Osteocyte (in vitro differentiated cells): ENCODE data around the gene TGFBRAP1. TPM values are rescaled to one million over a fixed set of nuclear protein-coding genes. Genes with fewer than 3 reads are reported as not detected.

Experiments used
- DNase-seq: peaks from one replicate; pipeline ENCODE4 v3.0.0; 2021; ENCODE audit warnings: mixed read lengths; ENCODE audit not compliant: unreplicated experiment; ENCODE audit errors: extremely low spot score
- H3K27ac Mint-ChIP-seq: one replicate; pipeline ENCODE4 v1.8.0; 2021; ENCODE audit warnings: mild to moderate bottlenecking, mixed read lengths; ENCODE audit not compliant: unreplicated experiment
- H3K27me3 Mint-ChIP-seq: one replicate; pipeline ENCODE4 v1.8.0; 2021; ENCODE audit warnings: mixed read lengths; ENCODE audit not compliant: unreplicated experiment
- H3K36me3 Mint-ChIP-seq: one replicate; pipeline ENCODE4 v1.8.0; 2021; ENCODE audit warnings: mixed read lengths; ENCODE audit not compliant: unreplicated experiment
- H3K4me1 Mint-ChIP-seq: one replicate; pipeline ENCODE4 v1.8.0; 2021; ENCODE audit warnings: mixed read lengths; ENCODE audit not compliant: unreplicated experiment
- H3K4me3 Mint-ChIP-seq: one replicate; pipeline ENCODE4 v1.8.0; 2021; ENCODE audit warnings: mild to moderate bottlenecking, moderate library complexity, mixed read lengths; ENCODE audit not compliant: unreplicated experiment
- H3K9me3 Mint-ChIP-seq: one replicate; pipeline ENCODE4 v1.8.0; 2021; ENCODE audit warnings: mixed read lengths; ENCODE audit not compliant: unreplicated experiment
- total RNA-seq: library from RNA; stranded (reverse); gene quantifications from 2 replicates; pipeline ENCODE4 v1.2.1, GENCODE V29; 2021
- TF ChIP-seq, protein P1 (sequence below): fragments of 200-600 bp; sonication (generic); IDR thresholded peaks from 2 replicates; pipeline ENCODE4 v1.5.0; 2021; ENCODE audit warnings: antibody characterized with exemption, mild to moderate bottlenecking, moderate library complexity

TGFBRAP1 gene
- total RNA-seq, 1 donor from 2014 or later: 21.2 TPM

DNA sequence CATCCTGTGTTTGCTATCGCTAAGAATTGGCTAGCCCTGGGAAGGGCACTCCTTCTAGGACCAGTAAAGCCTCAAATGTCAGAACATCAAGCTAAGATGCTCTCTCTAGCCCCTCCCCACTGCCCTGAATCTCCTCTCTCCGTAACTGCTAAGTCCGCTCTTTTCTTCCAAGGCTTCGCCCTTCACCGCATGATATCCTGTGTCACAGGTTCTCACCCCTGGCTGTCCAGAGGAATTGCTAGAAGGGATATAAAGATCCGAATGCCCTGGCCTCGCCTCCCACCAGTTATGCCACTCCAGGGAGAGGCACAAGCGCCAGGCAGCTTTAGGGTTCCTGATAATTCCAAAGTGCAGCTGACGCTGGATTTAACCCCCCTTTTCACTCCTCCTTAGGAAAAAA, 105.1 kb downstream of the TGFBRAP1 start:
- Mint-ChIP-seq H3K4me3 (no peak overlapping the region), H3K27ac (no peak overlapping the region), H3K36me3 (no peaks in the 10 kb centered on the region), H3K27me3 (peaks cover 68% of the 10 kb centered on the region), H3K4me1 (no peaks in the 10 kb centered on the region), H3K9me3 (peaks cover 5% of the 10 kb centered on the region)
- peak; percentile 56 for DNase-seq
- TF ChIP-seq, protein P1, sequence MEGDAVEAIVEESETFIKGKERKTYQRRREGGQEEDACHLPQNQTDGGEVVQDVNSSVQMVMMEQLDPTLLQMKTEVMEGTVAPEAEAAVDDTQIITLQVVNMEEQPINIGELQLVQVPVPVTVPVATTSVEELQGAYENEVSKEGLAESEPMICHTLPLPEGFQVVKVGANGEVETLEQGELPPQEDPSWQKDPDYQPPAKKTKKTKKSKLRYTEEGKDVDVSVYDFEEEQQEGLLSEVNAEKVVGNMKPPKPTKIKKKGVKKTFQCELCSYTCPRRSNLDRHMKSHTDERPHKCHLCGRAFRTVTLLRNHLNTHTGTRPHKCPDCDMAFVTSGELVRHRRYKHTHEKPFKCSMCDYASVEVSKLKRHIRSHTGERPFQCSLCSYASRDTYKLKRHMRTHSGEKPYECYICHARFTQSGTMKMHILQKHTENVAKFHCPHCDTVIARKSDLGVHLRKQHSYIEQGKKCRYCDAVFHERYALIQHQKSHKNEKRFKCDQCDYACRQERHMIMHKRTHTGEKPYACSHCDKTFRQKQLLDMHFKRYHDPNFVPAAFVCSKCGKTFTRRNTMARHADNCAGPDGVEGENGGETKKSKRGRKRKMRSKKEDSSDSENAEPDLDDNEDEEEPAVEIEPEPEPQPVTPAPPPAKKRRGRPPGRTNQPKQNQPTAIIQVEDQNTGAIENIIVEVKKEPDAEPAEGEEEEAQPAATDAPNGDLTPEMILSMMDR: no peak

DNA sequence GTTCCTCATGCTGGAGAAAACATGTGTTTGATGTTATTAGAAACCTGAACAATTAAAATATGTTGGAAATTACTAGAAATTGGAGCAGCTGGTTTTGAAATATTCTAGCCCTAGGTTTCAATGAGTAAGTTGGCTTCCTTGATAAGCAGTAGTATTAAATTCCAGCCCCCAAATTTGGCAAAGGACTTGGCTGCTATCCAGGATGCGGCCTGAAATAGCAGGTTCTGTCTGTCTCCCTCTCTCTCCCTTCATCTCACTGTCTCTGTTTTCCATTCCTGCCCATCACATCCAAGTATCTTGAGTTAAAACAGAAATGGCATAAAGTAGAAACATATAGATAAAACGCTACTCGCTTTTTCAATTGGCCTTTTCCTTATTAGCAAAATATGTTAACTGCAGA, 108.9 kb downstream of the TGFBRAP1 start:
- Mint-ChIP-seq H3K36me3 (no peaks in the 10 kb centered on the region), H3K4me1 (no peaks in the 10 kb centered on the region), H3K27me3 (peaks cover 49% of the 10 kb centered on the region), H3K27ac (no peak overlapping the region), H3K4me3 (no peak overlapping the region), H3K9me3 (no peaks in the 10 kb centered on the region)
- DNase-seq: no peak
- TF ChIP-seq, protein P1: no peak

DNA sequence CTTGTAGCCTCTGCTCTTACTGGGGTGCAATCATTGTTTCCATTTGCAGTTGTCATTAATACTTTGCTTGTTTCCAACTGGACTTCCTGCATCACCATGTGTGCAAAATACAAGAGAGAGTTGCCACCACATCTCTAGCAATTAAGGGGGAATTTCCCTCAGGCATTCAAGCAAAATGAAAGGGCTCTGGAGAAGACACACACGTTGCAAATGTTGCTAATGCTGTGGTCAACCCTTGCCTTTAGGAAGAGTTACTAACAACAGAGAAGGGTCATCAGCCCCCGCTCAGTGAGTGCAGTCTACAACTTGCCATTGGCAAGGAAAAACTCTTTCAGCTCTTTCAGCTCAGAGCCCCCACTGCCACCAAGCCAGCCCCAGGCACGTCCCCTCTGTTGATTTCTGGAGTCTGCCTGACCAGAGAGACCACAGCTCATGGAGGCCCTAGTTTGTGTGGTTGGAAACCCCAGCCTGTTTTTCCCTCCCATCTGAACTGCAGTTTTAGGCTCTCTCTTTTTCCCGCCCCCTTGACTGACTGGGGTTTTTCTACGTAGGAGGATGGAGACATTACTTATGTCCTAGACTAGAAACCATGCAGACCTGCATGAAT, 113.8 kb downstream of the TGFBRAP1 start:
- TF ChIP-seq, protein P1: no peak
- peaks cover 12% of the 10 kb centered on the region for H3K27me3 Mint-ChIP-seq
- no peaks in the 10 kb centered on the region for H3K9me3 Mint-ChIP-seq
- H3K27ac Mint-ChIP-seq: no peak overlapping the region
- H3K36me3 Mint-ChIP-seq: no peaks in the 10 kb centered on the region
- H3K4me1 Mint-ChIP-seq: no peaks in the 10 kb centered on the region
- no peak for DNase-seq
- no peak overlapping the region for H3K4me3 Mint-ChIP-seq

Other genes with a start within 250 kb of the TGFBRAP1 start
- gene GPR45, start 88.0 kb downstream of the TGFBRAP1 start, total RNA-seq: not detected in 2 replicates
- gene C2orf49, start 7.8 kb upstream of the TGFBRAP1 start, total RNA-seq: 19.3 and 20.7 TPM in 2 replicates
- 76.8 and 78.7 TPM in 2 replicates for gene FHL2, start 69.3 kb upstream of the TGFBRAP1 start, total RNA-seq